TTC549 (cell line): Measurements from ENCODE around the gene KCNH6.

Experiments
- FAIRE-seq: peaks from 2 replicates; lab custom pipeline; 2012; peaks lifted over from hg19 to GRCh38; lab: Jason Lieb, UNC

The KCNH6 gene, protein sequence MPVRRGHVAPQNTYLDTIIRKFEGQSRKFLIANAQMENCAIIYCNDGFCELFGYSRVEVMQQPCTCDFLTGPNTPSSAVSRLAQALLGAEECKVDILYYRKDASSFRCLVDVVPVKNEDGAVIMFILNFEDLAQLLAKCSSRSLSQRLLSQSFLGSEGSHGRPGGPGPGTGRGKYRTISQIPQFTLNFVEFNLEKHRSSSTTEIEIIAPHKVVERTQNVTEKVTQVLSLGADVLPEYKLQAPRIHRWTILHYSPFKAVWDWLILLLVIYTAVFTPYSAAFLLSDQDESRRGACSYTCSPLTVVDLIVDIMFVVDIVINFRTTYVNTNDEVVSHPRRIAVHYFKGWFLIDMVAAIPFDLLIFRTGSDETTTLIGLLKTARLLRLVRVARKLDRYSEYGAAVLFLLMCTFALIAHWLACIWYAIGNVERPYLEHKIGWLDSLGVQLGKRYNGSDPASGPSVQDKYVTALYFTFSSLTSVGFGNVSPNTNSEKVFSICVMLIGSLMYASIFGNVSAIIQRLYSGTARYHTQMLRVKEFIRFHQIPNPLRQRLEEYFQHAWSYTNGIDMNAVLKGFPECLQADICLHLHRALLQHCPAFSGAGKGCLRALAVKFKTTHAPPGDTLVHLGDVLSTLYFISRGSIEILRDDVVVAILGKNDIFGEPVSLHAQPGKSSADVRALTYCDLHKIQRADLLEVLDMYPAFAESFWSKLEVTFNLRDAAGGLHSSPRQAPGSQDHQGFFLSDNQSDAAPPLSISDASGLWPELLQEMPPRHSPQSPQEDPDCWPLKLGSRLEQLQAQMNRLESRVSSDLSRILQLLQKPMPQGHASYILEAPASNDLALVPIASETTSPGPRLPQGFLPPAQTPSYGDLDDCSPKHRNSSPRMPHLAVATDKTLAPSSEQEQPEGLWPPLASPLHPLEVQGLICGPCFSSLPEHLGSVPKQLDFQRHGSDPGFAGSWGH

DNA sequence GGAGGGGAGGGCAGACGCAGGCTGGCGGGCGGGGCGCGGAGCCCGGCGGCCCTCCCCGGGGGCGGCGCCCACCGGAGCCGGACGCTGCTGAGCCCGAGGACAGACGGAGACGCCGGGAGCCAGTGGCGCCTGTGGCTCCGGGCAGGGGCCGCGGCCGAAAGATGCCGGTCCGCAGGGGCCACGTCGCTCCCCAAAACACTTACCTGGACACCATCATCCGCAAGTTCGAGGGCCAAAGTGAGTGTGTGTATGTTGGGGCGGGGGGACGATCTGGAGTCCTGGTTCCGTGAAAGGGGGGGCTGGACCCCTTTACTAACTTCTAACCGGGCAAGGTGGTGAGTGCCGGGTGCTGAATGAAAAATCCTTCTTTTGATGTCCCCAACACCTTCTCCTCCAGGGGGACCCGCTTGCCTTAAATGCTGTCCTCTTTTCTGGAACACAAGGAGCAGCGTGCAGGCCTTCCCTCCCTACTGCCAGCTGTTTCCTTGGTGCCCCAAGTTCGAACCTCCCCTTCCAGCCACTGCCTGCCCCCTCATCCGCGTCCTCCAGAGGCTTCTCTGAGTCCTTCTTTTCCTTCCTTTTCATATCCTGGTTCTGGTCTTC is at the start of gene KCNH6:
Gene KCNH6 (plus strand): TSS at position 106 of the 603 bp plus-strand sequence. CDS start 56 bp downstream, at position 162.
- FAIRE-seq = no peak

DNA sequence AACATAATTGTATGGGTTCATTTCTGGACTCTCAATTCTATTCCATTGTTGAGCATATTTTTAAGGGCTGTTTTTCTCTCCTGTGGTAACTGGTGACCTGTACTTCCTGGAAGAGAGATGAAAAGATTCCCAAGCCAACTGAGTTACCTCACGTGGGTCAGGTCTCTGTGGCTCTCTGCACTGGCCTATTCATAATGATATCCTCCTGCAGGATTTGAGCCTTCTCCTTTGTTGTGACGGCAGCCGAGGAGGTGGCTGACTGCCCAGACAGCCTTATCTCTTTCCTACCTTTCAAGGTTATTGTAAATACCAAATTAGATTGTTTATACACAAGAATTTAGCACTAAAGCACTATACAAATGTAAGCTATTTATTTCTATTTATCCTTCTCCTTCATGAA is 49.0 kb upstream of the KCNH6 start:
- no peak for FAIRE-seq

- no peak for FAIRE-seq
Observed at GRCh38 chr17:63474586-63475460, 48.3 kb upstream of the KCNH6 start.

- FAIRE-seq = no peak
Observed at GRCh38 chr17:63475491-63476412, 47.4 kb upstream of the KCNH6 start.

DNA sequence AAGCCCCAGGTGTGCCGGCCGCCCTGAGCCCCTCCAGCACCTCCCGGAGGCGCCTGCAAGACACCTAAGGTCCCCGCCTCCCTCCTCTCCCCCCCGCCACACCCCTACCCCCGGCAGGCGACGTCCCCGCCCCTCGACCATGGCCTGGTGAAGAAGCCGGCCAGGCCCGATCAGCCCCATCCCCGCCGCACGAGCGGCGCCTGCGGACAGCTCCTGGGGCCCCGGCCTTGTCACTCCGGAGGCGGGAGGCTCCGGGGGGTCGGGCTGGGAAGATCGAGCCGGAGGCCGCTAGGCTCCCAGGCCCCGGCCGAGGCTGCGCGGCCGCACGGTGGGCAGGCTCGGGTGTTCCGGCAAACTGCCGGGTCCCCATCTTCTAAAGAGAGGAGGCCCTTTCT is 46.7 kb upstream of the KCNH6 start:
- FAIRE-seq = no peak

- no peak for FAIRE-seq
Observed at GRCh38 chr17:63476854-63477479, 46.2 kb upstream of the KCNH6 start, which contains the start of gene ACE. Gene ACE, plus strand, starts transcription at chr17:63477061. Its CDS starts 34 bp downstream, at chr17:63477095.

GRCh38 chr17:63477480-63478440 is 45.4 kb upstream of the KCNH6 start:
- no peak for FAIRE-seq

GRCh38 chr17:63478814-63479494 is 44.2 kb upstream of the KCNH6 start:
- no peak for FAIRE-seq

DNA sequence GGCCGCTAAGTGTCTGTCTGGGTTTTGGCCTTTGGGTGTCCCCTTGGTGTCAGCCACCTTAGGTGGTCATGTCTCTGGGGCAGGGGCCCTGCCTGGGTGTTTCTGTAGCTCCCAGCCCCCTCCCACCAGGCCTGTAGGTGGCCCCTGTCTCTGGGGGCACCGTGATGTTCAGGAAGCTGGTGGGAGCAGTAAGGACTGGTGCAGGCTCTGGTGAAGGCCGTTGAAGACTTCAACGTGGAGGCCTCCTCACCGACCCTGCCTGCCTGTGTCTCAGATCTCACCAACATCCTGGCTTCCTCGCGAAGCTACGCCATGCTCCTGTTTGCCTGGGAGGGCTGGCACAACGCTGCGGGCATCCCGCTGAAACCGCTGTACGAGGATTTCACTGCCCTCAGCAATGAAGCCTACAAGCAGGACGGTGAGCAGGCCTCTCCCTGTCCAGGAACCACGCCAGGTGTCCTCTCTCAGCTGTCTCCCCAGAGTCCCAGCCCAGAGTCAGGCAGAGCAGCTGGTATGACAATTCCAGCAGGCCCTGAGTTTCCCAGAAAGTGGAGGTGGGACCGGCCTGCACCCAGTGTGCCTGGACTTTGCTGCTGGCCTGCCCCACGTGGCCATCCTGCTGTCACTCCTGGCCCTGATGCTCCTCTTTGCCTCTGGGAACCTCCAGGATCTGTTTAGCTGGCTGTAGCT is 43.5 kb upstream of the KCNH6 start:
- FAIRE-seq = no peak

DNA sequence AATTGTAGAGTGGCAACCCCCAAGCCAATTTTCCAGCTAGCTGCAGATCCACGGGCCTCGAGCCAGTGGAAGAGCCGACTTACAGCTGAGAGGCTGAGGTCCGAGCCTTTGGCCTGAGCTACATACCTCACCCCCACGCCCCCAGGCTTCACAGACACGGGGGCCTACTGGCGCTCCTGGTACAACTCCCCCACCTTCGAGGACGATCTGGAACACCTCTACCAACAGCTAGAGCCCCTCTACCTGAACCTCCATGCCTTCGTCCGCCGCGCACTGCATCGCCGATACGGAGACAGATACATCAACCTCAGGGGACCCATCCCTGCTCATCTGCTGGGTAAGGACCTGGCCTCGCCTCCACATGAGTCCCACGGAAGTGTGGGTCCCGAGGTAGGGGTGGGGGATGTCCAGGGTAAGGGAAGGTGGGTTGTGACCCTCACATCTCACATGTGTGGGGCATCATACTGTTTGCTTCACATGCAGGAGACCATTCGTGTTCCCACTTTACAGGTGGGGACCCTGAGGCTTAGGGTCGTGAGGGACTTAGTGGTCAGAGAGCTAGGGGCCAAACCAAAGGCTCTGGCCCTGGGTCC is 42.9 kb upstream of the KCNH6 start:
- no peak for FAIRE-seq

DNA sequence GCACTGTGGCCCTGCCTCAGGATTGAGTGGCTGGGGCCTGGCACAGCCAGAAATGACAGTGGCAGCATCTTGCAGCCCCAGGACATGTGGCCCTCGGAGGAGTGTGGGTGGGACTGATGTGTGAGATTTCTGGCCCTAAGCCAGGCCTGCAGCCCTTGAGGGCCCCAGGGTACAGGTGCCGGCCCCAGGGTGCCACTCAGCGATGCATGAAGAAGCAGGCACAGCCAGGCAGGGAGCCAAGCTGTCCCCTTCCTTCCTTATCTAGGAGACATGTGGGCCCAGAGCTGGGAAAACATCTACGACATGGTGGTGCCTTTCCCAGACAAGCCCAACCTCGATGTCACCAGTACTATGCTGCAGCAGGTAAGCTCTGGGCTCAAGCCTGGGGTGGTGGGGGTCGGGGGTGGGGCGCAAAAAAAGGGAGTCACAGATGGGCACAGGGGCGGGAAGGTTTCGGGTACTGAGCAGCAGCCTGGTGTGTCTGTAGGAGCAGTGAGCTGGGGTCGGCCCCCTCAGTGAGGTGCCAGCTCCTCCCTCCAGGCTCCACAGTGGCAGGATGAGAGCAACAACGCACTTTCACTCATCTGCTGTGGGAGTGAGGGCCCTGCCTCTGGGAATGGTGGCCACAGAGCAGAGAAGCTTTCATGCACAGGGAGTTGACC is 42.2 kb upstream of the KCNH6 start:
- FAIRE-seq = no peak

GRCh38 chr17:63481488-63481870 is 41.7 kb upstream of the KCNH6 start:
- no peak for FAIRE-seq

DNA sequence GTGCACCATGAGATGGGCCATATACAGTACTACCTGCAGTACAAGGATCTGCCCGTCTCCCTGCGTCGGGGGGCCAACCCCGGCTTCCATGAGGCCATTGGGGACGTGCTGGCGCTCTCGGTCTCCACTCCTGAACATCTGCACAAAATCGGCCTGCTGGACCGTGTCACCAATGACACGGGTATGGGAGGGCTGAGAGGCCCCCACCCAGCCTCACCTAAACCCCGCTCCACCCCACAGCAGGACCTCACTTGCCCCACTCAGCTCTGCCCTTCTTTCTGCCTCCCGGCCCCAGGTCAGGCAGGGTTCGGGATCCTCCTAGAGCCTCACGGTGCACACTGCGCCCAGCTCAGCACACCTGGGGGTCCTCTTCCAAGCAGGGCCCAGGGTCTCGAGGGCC is 40.6 kb upstream of the KCNH6 start:
- no peak for FAIRE-seq

DNA sequence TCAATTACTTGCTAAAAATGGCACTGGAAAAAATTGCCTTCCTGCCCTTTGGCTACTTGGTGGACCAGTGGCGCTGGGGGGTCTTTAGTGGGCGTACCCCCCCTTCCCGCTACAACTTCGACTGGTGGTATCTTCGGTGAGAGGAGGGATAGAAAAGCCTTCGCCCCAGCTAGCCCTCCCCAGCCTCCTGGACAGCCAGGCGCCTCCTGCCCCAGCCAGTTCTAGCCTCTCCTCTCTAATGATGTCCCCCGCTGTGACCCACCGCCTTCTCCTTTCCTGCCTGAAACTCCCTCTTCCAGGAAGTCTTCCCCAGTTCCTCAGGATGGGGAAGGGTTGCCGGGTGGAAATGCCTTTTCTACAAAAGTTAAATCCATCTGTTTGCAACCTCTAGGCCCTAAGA is 40.1 kb upstream of the KCNH6 start:
- FAIRE-seq = no peak

- no peak for FAIRE-seq
Observed at GRCh38 chr17:63483655-63484575, 39.2 kb upstream of the KCNH6 start.
